HG02870 (cell line): ENCODE results near the gene CUL1.

Experiments used
- ATAC-seq: cut with Tn5 transposase; IDR thresholded peaks from one replicate; pipeline ENCODE4 v1.9.1; 2021; ENCODE audit warnings: mild to moderate bottlenecking, moderate library complexity; ENCODE audit not compliant: unreplicated experiment

Gene CUL1

DNA sequence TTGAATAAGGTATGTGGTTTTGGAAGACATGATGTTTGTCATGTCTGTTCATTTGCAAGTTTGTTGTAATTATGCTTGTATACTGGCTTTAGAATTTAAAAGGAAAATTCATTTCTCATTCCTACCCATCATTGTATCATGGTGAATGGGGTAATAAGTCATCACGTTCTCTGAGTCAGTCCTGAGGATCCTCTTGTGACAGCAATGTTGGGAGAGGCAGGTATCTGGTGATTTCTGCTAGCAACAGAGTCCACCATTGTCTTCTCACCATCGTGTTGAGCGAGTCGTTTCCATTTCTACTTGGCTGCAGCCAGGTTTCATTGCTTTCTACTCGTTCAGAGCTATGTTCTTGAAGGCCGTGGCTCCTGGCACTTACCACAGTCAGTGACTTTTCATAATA lies 16.3 kb downstream of the CUL1 start:
- ATAC-seq, result no peak

DNA sequence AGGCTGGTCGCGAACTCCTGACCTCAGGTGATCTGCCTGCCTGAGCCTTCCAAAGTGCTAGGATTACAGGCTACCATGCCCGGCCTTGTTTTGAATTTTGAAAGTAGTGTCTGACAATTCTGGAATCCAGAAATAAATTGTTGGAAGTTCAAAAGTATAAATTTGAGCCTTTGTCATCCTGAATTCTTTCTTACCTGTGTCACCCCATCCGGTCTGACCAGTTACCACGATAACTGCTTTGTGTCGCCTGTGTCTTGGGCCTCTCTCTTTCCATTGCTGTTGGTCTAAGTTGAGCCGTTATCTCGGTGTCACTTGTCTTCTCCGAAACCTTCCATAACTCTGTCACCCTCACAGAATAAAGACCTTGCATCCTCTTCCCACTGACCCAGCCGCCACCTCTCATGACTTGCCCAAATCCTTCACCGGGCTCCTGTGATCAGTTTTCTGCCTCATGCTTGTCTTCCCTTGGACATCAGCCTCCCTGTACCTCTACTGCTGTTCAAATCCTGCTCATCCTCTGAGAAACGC lies 18.6 kb downstream of the CUL1 start:
- ATAC-seq, result no peak

DNA sequence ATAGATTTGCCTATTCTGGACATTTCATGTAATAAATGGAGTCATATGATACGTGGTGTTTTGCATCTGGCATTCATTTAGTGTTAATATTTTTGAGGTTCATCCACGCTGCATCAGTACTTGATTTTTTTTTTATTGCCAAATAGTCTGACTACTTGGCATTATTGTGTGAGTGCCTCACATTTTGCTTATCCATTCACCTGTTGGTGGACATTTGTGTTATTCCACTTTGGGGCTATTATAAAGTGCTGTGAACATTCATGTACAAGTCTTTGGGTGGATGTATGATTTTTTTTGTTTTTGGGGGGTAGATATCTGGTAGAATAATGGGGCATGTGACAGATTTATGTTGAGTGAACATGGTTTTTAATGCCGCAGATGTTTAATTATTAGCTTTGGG lies 19.7 kb downstream of the CUL1 start:
- no peak for ATAC-seq

DNA sequence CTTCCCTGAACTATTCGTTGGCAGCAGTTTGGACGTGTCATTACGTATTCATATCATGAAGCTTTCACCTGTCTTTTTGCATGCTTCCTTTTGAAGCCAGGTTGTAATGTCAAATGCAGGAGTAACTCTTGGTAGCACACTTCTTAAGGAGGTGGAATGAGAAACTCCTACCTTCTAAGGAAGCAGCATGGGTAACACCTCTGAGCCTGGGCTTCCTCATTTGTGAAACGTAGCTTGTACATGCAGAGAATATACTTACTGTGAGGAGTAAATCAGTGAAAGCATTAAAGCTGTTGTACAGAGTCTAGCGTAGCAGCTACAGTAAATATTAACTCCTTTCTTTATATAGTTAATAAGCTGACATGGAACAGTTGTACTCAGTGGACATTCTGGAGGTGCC lies 21.1 kb downstream of the CUL1 start:
- no peak for ATAC-seq

DNA sequence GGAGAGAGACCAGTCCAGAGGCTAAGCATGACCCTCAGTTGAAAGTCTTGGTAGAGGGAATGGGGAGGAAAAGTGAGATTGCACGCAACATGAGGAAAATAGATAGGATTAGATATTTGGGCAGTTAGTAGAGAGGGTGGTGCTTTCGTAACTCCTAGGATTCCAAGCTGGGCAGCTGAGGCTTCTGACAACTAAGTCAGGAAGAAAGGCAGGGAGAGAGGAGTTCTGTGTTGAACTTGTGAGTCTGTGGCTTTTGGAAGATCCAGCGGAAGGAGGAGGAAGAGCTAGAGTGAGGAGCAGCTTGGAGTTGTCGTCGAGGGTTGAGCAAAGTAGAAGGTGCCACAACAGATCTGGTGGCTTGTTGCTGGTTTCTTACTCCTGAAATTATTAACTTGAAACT lies 21.8 kb downstream of the CUL1 start:
- ATAC-seq, result no peak

DNA sequence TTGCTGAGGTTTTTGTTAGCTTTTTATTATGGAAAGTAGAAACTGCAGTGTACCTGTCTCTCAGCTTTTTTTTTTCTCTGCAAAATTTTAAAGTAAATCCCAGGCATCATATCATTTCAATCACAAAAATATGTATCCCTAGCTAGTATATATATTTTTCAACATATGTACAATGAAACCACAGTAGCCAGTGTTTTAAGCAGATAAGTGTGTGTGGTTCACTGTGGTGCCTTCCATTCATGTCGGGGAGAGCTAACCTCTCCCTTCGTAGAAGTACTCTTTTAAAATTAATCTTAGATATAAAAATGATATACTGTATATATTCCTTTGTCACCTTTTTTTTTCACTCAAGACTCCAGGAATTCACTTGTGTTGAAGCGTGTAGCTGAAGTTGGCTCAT lies 22.7 kb downstream of the CUL1 start:
- ATAC-seq, result no peak

DNA sequence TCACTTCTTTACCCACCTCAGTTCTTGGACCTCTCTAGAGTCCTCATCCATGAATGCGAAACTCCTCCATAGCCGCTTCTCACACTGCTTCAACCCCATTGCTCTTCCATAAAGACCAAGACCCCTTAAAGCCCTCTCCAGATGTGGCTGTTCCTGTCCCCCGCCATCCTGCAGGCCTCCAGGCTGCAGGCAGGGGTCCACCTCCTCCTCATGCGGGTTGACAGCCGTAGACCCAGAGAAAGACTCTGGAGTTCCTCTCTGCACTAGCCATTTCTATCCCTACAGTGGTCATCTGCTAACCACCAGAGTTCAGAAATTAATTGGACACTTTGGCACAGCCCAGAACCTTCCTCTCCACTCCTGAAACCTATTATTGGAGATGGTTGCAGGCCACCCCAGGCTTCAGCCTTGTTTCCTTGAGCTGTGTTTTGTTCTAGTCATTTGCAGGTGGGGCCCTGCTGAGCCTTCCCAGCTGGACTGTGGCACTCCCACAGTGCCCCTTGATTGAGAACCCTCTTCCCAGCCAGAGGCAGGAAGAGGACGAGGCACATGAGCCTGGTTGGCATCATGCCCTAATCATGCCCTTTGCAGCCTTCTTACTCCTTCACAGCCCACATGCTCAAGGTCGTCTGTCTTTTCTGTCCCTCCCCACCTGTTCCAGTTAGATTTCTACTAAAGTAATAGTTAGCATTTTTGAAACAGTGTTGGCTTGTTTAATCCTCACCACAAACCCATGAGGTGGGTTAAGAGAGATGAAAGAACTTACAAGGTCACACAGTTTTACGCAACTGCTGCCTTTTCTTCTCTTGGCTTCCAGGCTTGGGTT lies 23.9 kb downstream of the CUL1 start:
- ATAC-seq, result no peak

DNA sequence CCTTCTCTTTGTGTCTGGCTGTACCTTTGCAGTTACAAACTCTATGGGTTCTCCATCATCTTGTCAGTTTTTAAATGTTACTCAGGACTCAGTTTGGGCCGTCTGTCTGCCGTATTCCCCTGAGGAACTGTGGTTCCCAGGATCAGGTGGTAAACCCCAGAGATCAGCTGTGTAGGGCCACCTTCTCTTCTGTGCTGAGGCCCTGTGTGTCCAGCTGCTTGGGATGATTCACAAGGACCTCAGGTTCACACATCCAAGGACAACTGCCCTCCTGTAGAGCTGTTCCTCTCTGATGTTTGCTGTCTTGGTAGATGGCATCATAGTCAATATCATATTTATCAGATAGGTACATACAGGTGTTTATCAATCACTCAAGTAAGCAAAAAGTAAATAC lies 24.5 kb downstream of the CUL1 start:
- no peak for ATAC-seq

DNA sequence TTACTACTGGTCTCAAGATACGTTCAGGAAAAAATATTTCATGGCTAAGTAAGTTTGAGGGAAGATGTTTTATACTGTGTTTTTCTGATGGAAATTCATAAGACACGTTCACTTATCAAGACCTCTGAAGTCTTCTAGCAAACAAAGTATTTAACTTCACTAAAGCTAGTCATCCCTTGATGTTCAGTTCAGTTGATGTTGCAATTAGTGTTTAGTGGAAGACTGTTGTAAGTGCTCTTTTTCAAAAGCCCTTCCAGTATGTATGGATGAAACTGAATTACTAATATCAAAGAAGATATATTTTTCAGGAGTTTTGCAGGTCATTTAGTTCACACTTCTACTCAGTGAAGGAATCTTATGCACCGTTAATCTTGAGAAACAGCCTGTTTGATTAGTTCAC lies 25.1 kb downstream of the CUL1 start:
- ATAC-seq, result no peak

DNA sequence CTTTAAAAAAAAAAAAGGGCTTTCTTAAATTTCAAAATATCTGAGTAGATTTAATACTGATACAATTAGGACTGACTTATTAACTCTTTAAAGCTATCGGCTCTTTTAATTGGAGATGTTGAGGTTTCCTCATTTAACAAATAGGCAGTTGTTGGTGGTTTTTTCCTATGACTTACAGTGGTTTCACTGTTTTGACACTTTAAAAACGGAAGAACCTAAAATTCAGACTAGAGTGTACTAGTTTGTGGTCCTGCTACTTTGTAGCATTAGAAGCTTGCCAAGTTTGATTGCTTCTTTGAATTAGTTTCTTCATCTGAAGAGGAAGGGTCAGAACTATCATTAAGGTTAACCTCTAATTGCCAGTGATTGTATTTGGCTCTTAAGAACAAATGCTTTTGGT lies 27.7 kb downstream of the CUL1 start:
- ATAC-seq, result no peak

DNA sequence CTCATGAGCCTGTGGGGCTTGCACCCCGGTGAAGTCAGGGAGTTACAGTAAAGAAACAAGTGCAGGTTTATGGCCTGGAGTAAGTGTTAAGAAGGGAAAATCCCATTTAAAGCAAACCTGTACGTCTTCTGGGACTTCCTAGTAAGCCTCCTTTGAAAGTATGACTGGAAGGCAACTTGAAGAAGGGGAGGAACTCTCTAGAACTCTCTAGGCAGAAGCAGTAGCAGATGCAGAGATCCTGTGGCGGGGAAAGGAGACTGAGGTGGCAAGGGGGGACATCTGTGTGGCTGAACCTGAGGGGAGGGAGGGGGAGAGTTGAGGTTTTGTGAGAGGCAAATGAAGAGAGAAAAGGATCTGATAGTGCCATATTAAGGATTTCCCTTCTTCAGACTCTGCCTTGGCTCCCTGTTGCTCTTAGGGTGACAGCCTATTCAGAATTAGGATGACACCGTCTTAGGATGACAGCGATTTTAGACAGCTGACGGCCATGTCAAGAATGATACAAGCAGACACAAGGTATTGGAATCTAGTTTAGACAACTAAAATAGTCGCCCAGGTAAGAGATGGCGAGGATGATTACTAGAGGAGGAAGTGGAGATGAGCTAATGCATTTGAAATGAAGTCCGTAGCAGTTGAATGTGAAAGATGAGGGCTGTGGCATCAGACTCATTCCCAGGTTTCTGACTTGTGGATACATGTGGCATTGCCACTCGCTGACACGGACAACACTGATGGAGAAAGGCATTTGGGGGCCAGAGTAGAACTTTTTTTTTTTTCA lies 29.0 kb downstream of the CUL1 start:
- no peak for ATAC-seq

DNA sequence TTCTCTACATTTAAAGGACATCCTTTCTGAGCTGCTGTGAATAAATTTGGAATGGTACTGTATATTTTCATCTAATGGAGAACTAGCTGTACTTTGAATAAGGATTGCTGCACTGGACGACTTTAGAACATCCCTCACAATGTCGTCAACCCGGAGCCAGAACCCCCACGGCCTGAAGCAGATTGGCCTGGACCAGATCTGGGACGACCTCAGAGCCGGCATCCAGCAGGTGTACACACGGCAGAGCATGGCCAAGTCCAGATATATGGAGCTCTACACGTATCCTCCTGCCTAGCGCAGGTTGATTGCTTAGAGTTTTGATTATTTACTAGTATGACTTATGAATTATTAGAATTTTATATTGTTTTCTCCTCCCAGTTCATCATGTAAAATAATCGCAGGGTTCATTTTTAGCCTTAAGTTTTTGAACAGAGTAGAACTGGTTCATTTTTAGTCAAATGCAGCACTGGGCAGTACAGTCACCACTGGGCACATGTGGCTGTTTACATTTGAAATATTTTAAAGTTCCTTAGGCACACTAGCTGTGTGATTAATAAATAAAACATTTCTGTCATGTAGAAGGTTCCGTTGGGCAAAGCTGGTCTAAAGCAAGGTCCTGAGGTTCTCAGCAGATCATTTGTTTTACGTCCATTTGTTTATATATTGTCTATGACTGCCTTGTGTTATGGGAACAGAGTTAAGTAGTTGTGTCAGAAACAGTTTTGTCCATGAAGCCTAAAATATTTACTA lies 31.5 kb downstream of the CUL1 start:
- no peak for ATAC-seq

DNA sequence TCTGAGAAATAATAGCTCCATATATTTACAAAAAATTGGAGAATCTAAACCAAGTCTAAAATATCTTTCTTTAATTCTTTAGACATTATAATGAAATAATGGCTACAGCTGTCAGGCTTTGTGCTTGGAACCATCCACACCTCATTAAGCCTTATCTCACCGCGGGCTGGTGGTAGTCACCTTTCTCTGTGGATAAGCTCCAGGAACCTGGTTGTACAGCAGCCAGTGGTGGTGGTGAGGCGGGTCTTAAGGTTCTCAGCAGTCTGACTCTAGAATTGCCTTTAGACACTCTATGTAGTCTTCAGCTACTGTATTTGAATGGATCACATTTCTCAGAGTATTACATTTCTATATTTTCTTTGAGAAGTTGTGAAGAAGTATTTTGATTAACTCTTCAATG lies 34.2 kb downstream of the CUL1 start:
- ATAC-seq, result no peak

DNA sequence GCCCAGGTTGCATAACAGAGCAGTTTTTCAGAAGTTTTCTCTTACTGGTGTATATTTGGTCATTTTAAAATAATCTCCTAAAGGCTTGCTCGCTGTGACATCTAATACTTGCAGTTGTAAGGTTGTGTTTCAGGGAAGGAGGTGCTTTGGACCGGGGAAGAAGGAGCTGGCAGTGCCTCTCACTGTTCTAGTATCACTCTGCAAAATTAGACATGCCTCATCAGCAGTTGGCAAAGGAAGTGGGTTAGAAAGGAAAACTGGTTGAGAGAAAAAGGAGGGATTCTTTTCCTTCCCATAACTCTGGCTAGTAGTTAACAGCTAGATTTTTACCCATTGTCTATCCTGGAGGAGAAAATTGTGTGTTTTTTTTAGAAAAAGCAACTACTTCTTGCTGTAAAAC lies 34.8 kb downstream of the CUL1 start:
- no peak for ATAC-seq

DNA sequence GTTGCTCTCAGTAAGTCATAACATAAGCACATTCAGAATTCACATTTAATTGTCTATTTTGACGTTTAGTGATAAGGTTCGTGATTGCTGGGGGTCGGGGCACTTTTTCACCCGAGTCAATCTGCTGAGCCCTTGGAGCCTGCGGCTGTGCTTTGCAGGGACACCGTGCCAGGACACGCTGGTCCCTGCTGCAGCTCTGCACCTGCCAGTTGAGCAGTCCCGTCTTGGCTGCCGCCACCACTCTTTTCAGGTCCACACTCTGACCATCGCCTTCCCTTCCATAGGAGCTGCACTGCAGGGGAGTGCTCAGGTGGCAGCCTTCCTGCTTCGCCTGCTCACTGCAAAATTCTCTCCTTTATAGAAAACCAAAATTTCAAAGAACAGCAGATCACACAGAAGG lies 36.4 kb downstream of the CUL1 start:
- no peak for ATAC-seq

DNA sequence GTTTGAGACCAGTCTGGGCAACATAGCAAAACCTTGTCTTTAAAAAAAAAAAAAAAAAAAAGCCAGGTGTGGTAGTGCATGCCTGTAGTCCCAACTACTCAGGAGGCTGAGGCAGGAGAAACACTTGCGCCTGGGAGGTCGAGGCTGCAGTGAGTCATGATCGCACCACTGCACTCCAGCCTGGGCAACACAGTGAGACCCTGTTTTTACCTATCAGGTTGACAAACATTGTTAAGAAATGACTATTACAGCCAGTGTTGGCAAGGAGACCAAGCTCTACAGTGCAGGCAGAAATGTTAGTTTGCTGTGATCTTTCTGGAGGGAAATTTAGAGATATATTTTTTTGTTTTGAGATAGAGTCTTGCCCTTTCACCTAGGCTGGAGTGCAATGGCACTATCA lies 37.3 kb downstream of the CUL1 start:
- no peak for ATAC-seq

DNA sequence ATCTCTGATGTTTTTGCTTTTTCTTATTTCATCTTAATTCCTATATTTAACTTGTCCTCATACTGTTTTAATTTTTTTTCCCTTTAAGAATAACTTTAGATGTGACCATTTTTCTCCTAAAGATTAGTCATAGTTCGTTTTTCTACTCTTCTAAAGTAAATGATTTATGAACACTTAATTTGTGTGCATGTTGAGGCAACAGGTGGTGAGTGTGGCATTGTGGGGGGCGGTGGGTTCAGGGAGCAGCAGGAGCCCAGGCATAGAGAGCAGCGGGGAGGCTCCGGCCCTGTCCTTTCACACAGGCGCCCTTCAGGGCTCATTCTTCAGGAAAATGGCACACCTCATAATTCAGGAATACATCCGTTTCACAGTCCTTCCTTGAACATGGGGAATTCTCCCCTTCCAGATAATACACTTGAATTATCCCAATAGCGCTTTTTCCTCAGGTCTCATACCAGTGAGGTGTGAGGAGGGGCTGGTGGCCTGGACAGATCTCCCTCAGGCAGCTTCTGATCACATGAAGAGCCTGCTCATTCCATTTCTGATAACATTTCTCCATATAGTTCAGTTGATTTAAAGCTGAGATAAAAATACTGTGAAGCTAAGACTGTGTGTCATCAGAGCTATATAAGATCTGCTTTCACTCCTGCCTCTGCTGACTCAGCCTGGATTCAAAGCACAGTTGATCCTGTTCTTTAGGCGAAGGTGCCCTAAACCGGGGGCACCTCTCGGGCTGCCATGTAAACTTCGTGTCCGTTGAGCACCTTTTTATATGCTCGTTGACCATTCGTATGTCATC lies 40.2 kb downstream of the CUL1 start:
- no peak for ATAC-seq

DNA sequence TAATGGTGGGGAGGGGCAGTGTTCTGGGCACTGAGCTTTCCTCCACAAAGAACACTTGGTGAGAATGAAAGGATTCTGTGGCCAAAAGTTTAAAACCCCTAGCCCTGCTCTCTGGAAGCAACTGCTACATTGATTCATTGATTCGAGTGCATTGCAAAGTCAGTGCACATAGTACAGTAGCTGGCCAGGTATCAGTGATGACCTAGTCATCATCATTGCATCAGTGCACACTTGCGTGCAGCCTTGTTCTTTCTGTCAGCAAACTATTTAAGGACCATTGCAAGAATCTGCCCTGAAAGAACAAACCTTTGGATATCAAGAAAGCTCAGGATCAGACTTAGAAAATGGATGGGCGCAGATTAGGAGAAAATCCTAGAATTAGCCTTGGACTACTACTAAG lies 47.4 kb downstream of the CUL1 start:
- ATAC-seq, result no peak

DNA sequence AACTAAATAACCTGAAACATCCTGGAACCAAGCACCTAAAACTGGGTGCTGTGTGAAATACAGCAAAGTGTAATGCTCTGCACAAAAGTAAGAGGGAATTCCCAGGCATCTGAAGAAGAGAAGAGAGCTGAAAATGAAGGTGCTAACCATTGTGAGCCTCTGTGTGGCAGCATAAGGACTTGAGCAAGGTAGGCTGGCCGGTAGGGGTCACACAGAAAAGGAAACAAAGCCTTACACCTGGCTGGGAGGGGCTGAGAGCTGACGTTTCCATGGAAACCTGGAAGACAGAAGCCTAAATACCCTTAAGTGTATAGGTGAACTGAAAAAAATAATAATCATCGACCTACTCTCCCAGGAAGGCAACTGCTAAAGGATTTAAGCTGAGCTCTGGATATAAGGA lies 48.6 kb downstream of the CUL1 start:
- peak; percentile 59 for ATAC-seq

DNA sequence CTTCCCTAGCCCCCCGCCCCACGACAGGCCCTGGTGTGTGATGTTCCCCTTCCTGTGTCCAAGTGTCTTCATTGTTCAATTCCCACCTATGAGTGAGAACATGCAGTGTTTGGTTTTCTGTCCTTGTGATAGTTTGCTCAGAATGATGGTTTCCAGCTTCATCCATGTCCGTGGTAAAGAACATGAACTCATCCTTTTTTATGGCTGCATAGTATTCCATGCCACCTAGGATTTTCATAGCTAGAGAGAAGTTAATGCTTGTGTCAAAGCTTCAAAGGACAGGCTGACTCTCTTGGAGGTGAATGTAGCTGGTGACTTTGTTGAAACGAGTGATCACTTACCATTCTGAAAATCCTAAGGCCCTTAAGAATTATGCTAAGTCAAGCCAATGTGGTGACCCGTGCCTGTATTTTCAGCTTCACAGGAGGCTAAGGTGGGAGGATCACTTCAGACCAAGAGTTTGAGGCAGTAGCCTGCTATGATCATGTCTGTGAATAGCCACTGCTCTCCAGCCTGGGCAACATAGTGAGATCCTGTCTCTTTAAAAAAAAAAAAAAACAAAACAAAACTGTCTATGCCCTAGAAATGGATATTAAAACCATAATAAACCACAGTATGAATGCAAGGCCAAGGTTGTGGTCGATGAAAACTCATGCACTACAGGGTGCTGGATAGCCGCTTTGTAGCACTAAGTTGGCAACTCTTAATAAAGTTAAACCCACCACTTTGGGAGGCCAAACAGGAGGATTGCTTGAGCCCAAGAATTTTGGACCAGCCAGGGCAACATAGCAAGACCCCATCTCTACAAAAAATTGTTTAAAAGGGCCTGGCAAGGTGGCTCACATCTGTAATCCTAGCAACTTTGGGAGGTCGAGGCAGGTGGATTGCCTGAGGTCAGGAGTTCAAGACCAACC lies 52.0 kb downstream of the CUL1 start:
- no peak for ATAC-seq
